Trophoblast cell (in vitro differentiated cells and primary cell): ENCODE results near the gene KRTAP4-9.
"Not testable (repeated sequence)": the region's sequence is repeated elsewhere in the genome, so short reads cannot be mapped to it uniquely, and the experiment has no call there.

ENCODE experiments used
- DNase-seq, 2 donors: peaks; one replicate each; pipeline ENCODE4 v3.0.0-alpha.2; 2016
- H2AFZ ChIP-seq: 2 replicates; pipeline ENCODE4 v1.6.1; 2013; ENCODE audit warnings: low read length, moderate library complexity, mild to moderate bottlenecking; ENCODE audit not compliant: insufficient read depth, poor library complexity
- H2AK5ac ChIP-seq: 2 replicates; pipeline ENCODE4 v1.6.1; 2013; ENCODE audit warnings: mild to moderate bottlenecking, low read length
- H2BK120ac ChIP-seq: 2 replicates; pipeline ENCODE4 v1.6.1; 2013; ENCODE audit warnings: low read length, mild to moderate bottlenecking, moderate library complexity; ENCODE audit not compliant: insufficient read depth, poor library complexity
- H2BK12ac ChIP-seq: 2 replicates; pipeline ENCODE4 v1.6.1; 2013; ENCODE audit warnings: mild to moderate bottlenecking, low read length, moderate library complexity
- H2BK5ac ChIP-seq: 2 replicates; pipeline ENCODE4 v1.6.1; 2013; ENCODE audit warnings: low read length, low read depth, moderate library complexity, mild to moderate bottlenecking; ENCODE audit not compliant: poor library complexity
- H3K14ac ChIP-seq: 2 replicates; pipeline ENCODE4 v1.6.1; 2013; ENCODE audit warnings: mild to moderate bottlenecking, low read length
- H3K18ac ChIP-seq: 2 replicates; pipeline ENCODE4 v1.6.1; 2013; ENCODE audit warnings: mild to moderate bottlenecking, low read length
- H3K23ac ChIP-seq: 2 replicates; pipeline ENCODE4 v1.6.1; 2013; ENCODE audit warnings: low read length
- H3K27ac ChIP-seq: 2 replicates; pipeline ENCODE4 v1.5.1; 2013; ENCODE audit warnings: low read depth, mild to moderate bottlenecking, inconsistent platforms, low read length, moderate library complexity
- H3K27me3 ChIP-seq: 2 replicates; pipeline ENCODE4 v1.6.1; 2013; ENCODE audit warnings: inconsistent platforms, mild to moderate bottlenecking, low read length, moderate library complexity; ENCODE audit not compliant: insufficient read depth
- H3K36me3 ChIP-seq, 2 experiments: 1 replicate in 1 of 2; 2 replicates in 1 of 2; pipeline ENCODE4 v1.6.1; 2013; ENCODE audit warnings: low read length in 2 of 2, mild to moderate bottlenecking in 2 of 2, moderate library complexity in 1 of 2; ENCODE audit not compliant: insufficient read depth in 2 of 2, control insufficient read depth in 1 of 2
- H3K4ac ChIP-seq: 2 replicates; pipeline ENCODE4 v1.6.1; 2013; ENCODE audit warnings: low read depth, mild to moderate bottlenecking, low read length, moderate library complexity
- H3K4me1 ChIP-seq, 2 experiments: 1 replicate in 1 of 2; 2 replicates in 1 of 2; pipeline ENCODE4 v1.6.1; 2013; ENCODE audit warnings: low read length in 2 of 2, mild to moderate bottlenecking in 2 of 2, moderate library complexity in 1 of 2; ENCODE audit not compliant: insufficient read depth in 2 of 2, control insufficient read depth in 1 of 2
- H3K4me2 ChIP-seq: 2 replicates; pipeline ENCODE4 v1.6.1; 2013; ENCODE audit warnings: inconsistent platforms, mild to moderate bottlenecking, low read length, moderate library complexity
- H3K4me3 ChIP-seq: 2 replicates; pipeline ENCODE4 v1.5.1; 2013; ENCODE audit warnings: mild to moderate bottlenecking, low read depth, low read length, inconsistent platforms
- H3K79me1 ChIP-seq: one replicate; pipeline ENCODE4 v1.6.1; 2013; ENCODE audit warnings: low read length
- H3K79me2 ChIP-seq: 2 replicates; pipeline ENCODE4 v1.6.1; 2013; ENCODE audit warnings: low read length, mild to moderate bottlenecking; ENCODE audit not compliant: control insufficient read depth, insufficient read depth, poor library complexity
- H3K9ac ChIP-seq: 2 replicates; pipeline ENCODE4 v1.6.1; 2013; ENCODE audit warnings: mild to moderate bottlenecking, low read length
- H3K9me3 ChIP-seq: 2 replicates; pipeline ENCODE4 v1.6.1; 2013; ENCODE audit warnings: low read depth, mild to moderate bottlenecking, control low read depth, inconsistent platforms, low read length; ENCODE audit not compliant: insufficient read depth
- H4K12ac ChIP-seq: 2 replicates; pipeline ENCODE4 v1.6.1; 2013; ENCODE audit warnings: low read depth, mild to moderate bottlenecking, low read length, moderate library complexity
- H4K8ac ChIP-seq: 2 replicates; pipeline ENCODE4 v1.6.1; 2013; ENCODE audit warnings: low read depth, mild to moderate bottlenecking, low read length, moderate library complexity
- H4K91ac ChIP-seq: one replicate; pipeline ENCODE4 v1.6.1; 2013; ENCODE audit warnings: low read depth, mild to moderate bottlenecking, low read length, moderate library complexity
- WGBS: extraction: QIAGEN DNeasy Blood & Tissue Kit; methylation state at CpG from one replicate; pipeline ENCODE4 v1.1.7; 2013; ENCODE audit warnings: missing lambda C conversion rate; ENCODE audit not compliant: insufficient read length, insufficient coverage; ENCODE audit errors: extremely low coverage; 5-methylcytosine and 5-hydroxymethylcytosine counted together

Gene KRTAP4-9

GRCh38 chr17:41065016-41065689 is 40.0 kb upstream of the KRTAP4-9 start:
- not testable (repeated sequence) for H3K18ac ChIP-seq, H3K27me3 ChIP-seq, H3K79me2 ChIP-seq, H3K23ac ChIP-seq, H3K9me3 ChIP-seq, H3K79me1 ChIP-seq, H2AK5ac ChIP-seq, H3K4ac ChIP-seq, H2BK120ac ChIP-seq, H3K4me1 ChIP-seq, H4K91ac ChIP-seq, H3K36me3 ChIP-seq, DNase-seq, H3K4me2 ChIP-seq, H3K9ac ChIP-seq, H2BK12ac ChIP-seq, H3K14ac ChIP-seq, H3K27ac ChIP-seq, H2BK5ac ChIP-seq, H4K8ac ChIP-seq, H2AFZ ChIP-seq, H3K4me3 ChIP-seq, H4K12ac ChIP-seq
- no CpG with 5 or more reads among the region's 16 CpGs for WGBS

- no peak within 1 kb of the TSS for H4K8ac ChIP-seq
- H3K18ac ChIP-seq = no peak within 1 kb of the TSS
- no peaks in the 10 kb centered on the region for H3K79me1 ChIP-seq
- H3K4me1 ChIP-seq = peaks cover 0 to 1% of the 10 kb centered on the region in 2 experiments
- no peak within 1 kb of the TSS for H4K12ac ChIP-seq
- H2BK5ac ChIP-seq = no peak within 1 kb of the TSS
- no peak within 1 kb of the TSS for H3K4me3 ChIP-seq
- no peak within 1 kb of the TSS for H2AK5ac ChIP-seq
- no peaks in the 10 kb centered on the region for H3K9me3 ChIP-seq
- H3K4ac ChIP-seq = no peak within 1 kb of the TSS
- DNase-seq = peak; percentile 77 to 84
- H2BK12ac ChIP-seq = no peak within 1 kb of the TSS
- H2AFZ ChIP-seq = no peak within 1 kb of the TSS
- H3K9ac ChIP-seq = no peak within 1 kb of the TSS
- H3K23ac ChIP-seq = no peak within 1 kb of the TSS
- no peak within 1 kb of the TSS for H3K4me2 ChIP-seq
- no peak within 1 kb of the TSS for H4K91ac ChIP-seq
- no peak within 1 kb of the TSS for H3K14ac ChIP-seq
- no CpG with 5 or more reads among the region's 6 CpGs for WGBS
- H3K27me3 ChIP-seq = no peaks in the 10 kb centered on the region
- H2BK120ac ChIP-seq = no peak within 1 kb of the TSS
- H3K27ac ChIP-seq = no peak within 1 kb of the TSS
- no peaks in the 10 kb centered on the region for H3K36me3 ChIP-seq
- no peaks in the 10 kb centered on the region for H3K79me2 ChIP-seq
Measured at GRCh38 chr17:41065829-41066624, 39.2 kb upstream of the KRTAP4-9 start, which contains the start of gene KRTAP2-4. Gene KRTAP2-4 (minus strand): TSS chr17:41065879. CDS start chr17:41065845, 34 bp downstream.

- H3K4me2 ChIP-seq = no peak overlapping the region
- no peak overlapping the region for H3K18ac ChIP-seq
- H3K4ac ChIP-seq = no peak overlapping the region
- H3K36me3 ChIP-seq = no peaks in the 10 kb centered on the region
- no peak overlapping the region for H3K4me3 ChIP-seq
- H2AK5ac ChIP-seq = no peak overlapping the region
- no peak overlapping the region for H2BK5ac ChIP-seq
- DNase-seq = peak; percentile 33 to 77
- H3K23ac ChIP-seq = no peak overlapping the region
- no peaks in the 10 kb centered on the region for H3K9me3 ChIP-seq
- H2AFZ ChIP-seq = no peak overlapping the region
- no peak overlapping the region for H3K27ac ChIP-seq
- no peaks in the 10 kb centered on the region for H3K27me3 ChIP-seq
- no peak overlapping the region for H4K12ac ChIP-seq
- no peak overlapping the region for H3K14ac ChIP-seq
- no peaks in the 10 kb centered on the region for H3K4me1 ChIP-seq
- no peak overlapping the region for H3K9ac ChIP-seq
- H2BK12ac ChIP-seq = no peak overlapping the region
- no peak overlapping the region for H4K8ac ChIP-seq
- H4K91ac ChIP-seq = no peak overlapping the region
- H2BK120ac ChIP-seq = no peak overlapping the region
- H3K79me2 ChIP-seq = no peaks in the 10 kb centered on the region
- H3K79me1 ChIP-seq = no peaks in the 10 kb centered on the region
Measured at GRCh38 chr17:41067281-41067680, 37.9 kb upstream of the KRTAP4-9 start.

GRCh38 chr17:41069031-41069430 is 36.2 kb upstream of the KRTAP4-9 start:
- H3K27me3 ChIP-seq = no peaks in the 10 kb centered on the region
- no peak overlapping the region for H2AK5ac ChIP-seq
- DNase-seq = no peak
- no peak overlapping the region for H4K8ac ChIP-seq
- no peak overlapping the region for H3K14ac ChIP-seq
- H2BK5ac ChIP-seq = no peak overlapping the region
- H3K18ac ChIP-seq = no peak overlapping the region
- no peaks in the 10 kb centered on the region for H3K79me1 ChIP-seq
- H2BK120ac ChIP-seq = no peak overlapping the region
- no peak overlapping the region for H3K23ac ChIP-seq
- no peaks in the 10 kb centered on the region for H3K79me2 ChIP-seq
- no peak overlapping the region for H3K4ac ChIP-seq
- WGBS = no CpG with 5 or more reads among the region's 3 CpGs
- H3K36me3 ChIP-seq = no peaks in the 10 kb centered on the region
- H3K27ac ChIP-seq = no peak overlapping the region
- H3K4me2 ChIP-seq = no peak overlapping the region
- H4K91ac ChIP-seq = no peak overlapping the region
- H3K9me3 ChIP-seq = no peaks in the 10 kb centered on the region
- H3K4me1 ChIP-seq = no peaks in the 10 kb centered on the region
- no peak overlapping the region for H2AFZ ChIP-seq
- no peak overlapping the region for H4K12ac ChIP-seq
- no peak overlapping the region for H2BK12ac ChIP-seq
- H3K9ac ChIP-seq = no peak overlapping the region
- H3K4me3 ChIP-seq = no peak overlapping the region
